ENCODE data around the gene TLCD3A.

DNA sequence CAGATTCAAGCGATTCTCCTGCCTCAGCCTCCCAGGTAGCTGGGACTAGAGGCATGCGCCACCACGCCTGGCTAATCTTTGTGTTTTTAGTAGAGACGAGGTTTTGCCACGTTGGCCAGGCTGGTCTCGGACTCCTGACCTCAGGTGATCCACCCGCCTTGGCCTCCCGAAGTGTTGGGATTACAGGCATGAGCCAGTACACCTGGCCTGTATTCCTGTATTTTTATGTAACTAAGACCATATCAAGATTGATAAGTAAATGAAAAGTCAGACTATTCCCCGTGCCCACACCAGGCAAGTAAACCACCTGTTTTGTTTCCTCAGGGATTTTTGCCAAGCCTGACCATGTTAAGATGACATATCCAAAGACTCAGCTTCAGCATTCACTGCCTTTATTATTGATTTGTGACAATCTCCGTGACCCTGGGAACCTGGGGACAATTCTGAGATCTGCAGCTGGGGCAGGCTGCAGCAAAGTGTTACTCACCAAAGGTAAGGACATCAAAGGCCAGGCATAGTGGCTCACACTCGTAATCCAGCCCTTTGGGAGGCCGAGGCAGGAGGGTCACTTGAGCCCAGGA lies 55.3 kb downstream of the TLCD3A start:
- TF ChIP-seq GATA2 (IDR thresholded peaks at IDR 0.05; ENCODE audit: low read depth, low read length): no peak
- no peak for TF ChIP-seq GATA3 (IDR thresholded peaks at IDR 0.05; ENCODE audit: low read depth, low read length)

Measured in SH-SY5Y (cell line).